Epithelial cell of proximal tubule (primary cell): ENCODE results near the gene LIN7A. TPM values are rescaled to one million over a fixed set of nuclear protein-coding genes. Genes with fewer than 3 reads are reported as not detected.

Experiments used
- DNase-seq: peaks from one replicate; pipeline ENCODE4 v3.0.0-alpha.2; 2011; ENCODE audit warnings: low read depth
- H3K4me3 ChIP-seq: 2 replicates; pipeline ENCODE4 v1.5.1; 2011; ENCODE audit warnings: low read depth, mild to moderate bottlenecking, low read length
- CTCF ChIP-seq: conservative IDR thresholded peaks from 2 replicates; pipeline ENCODE4 v1.5.1; 2012; ENCODE audit warnings: low read depth, mild to moderate bottlenecking, low read length
- total RNA-seq: library from RNA; depleted of rRNA; stranded (reverse); fragments of >200 nt; gene quantifications from 2 replicates; pipeline ENCODE4 v1.2.3, GENCODE V29; 2015

Gene LIN7A
- total RNA-seq, 1 donor from 2014 or later = 2.3 TPM

DNA sequence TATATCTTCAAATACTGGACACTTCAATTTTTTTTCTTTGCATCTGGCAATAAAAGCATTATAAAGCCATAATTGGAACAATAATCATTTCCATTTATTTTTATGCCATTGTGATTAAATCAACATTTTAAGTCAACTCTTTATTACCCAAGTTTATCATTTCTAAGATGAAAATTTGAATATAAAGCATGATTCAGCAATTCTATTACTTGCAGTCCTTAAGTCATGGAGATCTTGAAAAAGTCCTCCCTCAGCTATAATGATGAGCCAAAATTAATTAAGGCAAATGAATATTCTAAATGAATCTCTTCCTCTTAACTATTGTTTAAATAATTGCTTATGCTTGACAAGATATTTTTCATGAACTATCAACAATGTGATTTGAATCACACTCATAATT, 65.7 kb downstream of the LIN7A start:
- no peak for TF ChIP-seq CTCF
- no peak for DNase-seq
- H3K4me3 ChIP-seq = no peak overlapping the region

GRCh38 chr12:80869264-80869663, 68.5 kb downstream of the LIN7A start:
- TF ChIP-seq CTCF = no peak
- H3K4me3 ChIP-seq = no peak overlapping the region
- DNase-seq = no peak

- DNase-seq = no peak
- no peak for TF ChIP-seq CTCF
- no peak overlapping the region for H3K4me3 ChIP-seq
Observed at GRCh38 chr12:80868576-80868975, 69.2 kb downstream of the LIN7A start.

DNA sequence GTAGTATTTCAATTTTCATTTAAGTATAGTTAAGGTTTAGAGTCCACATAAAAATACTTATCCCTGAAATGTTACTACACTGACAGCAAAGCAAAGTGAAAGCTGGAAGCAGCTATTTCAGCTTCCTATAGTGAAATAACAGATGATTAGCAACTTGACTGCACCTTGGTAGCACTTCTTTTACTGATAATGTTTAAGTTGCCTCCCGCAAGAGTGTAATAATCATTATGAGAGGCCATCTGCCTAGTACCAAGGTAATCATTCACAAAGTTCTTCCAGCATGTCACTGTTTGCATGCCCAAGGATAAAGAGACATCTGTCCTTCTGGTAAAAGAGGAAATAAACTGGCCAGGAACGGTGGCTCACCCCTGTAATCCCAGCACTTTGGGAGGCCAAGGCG, 69.8 kb downstream of the LIN7A start:
- no peak for DNase-seq

GRCh38 chr12:80864046-80864735, 73.5 kb downstream of the LIN7A start:
- TF ChIP-seq CTCF = no peak
- no peak overlapping the region for H3K4me3 ChIP-seq
- DNase-seq = no peak

More for the DNA sequence above, 69.8 kb downstream of the LIN7A start:
- no peak overlapping the region for H3K4me3 ChIP-seq
- no peak for TF ChIP-seq CTCF

GRCh38 chr12:80862531-80862930, 75.2 kb downstream of the LIN7A start:
- DNase-seq = no peak

More at GRCh38 chr12:80862531-80862930, 75.2 kb downstream of the LIN7A start:
- H3K4me3 ChIP-seq = no peak overlapping the region
- TF ChIP-seq CTCF = no peak
